ENCODE results near the gene CREB3L4.
"Not testable (repeated sequence)": the region's sequence is repeated elsewhere in the genome, so short reads cannot be mapped to it uniquely, and the experiment has no call there.

- TF ChIP-seq POLR2A (IDR thresholded peaks at IDR 0.05); CTCF (IDR thresholded peaks at IDR 0.05); POLR2AphosphoS5 (IDR thresholded peaks at IDR 0.05; ENCODE audit: insufficient read depth in 1 of 2, low read depth in 1 of 2): not testable (repeated sequence)
Measured at GRCh38 chr1:153996882-153997281, 29.2 kb downstream of the CREB3L4 start.
